Thyroid gland (tissue), 4 donors: ENCODE results near the gene NCBP2L. TPM values are rescaled to one million over a fixed set of nuclear protein-coding genes. Genes with fewer than 3 reads are reported as not detected.
"Not testable (repeated sequence)": the region's sequence is repeated elsewhere in the genome, so short reads cannot be mapped to it uniquely, and the experiment has no call there.

ENCODE experiments used
- DNase-seq, 2 donors: peaks; one replicate each; pipeline ENCODE4 v3.0.0-alpha.2; 2019
- H3K27ac ChIP-seq, 3 donors: fragments of 200-600 bp; sonication (generic); 1 replicate in 2 of 3; 2 replicates in 1 of 3; pipeline ENCODE4 v1.5.1; 2016 to 2019; ENCODE audit warnings: mild to moderate bottlenecking in 1 of 3, moderate library complexity in 1 of 3
- H3K27me3 ChIP-seq: fragments of 200-600 bp; sonication (generic); one replicate; pipeline ENCODE4 v1.5.1; 2019
- H3K36me3 ChIP-seq, 2 donors: fragments of 200-600 bp; sonication (generic); one replicate each; pipeline ENCODE4 v1.5.1; 2016 to 2019
- H3K4me1 ChIP-seq, 2 donors: fragments of 200-600 bp; sonication (generic); one replicate each; pipeline ENCODE4 v1.5.1; 2017 to 2019
- H3K4me3 ChIP-seq, 3 donors: fragments of 200-600 bp; sonication (generic); replicated peaks in 1 of 3; 1 replicate in 2 of 3; 2 replicates in 1 of 3; pipeline ENCODE4 v1.5.1; 2016; ENCODE audit warnings: mild to moderate bottlenecking in 1 of 3
- H3K9me3 ChIP-seq: fragments of 200-600 bp; sonication (generic); one replicate; pipeline ENCODE4 v1.5.1; 2017
- CTCF ChIP-seq, 6 experiments: fragments of 200-600 bp in 3 of 6; fragments of 450-650 bp in 3 of 6; sonication (generic) in 3 of 6; IDR thresholded peaks; one replicate each; pipeline ENCODE4 v1.5.1; 2016 to 2019; ENCODE audit warnings: antibody characterized with exemption in 6 of 6, mild to moderate bottlenecking in 2 of 6, inconsistent platforms in 1 of 6, moderate library complexity in 1 of 6
- POLR2A ChIP-seq, 2 donors: fragments of 450-650 bp; IDR thresholded peaks; one replicate each; pipeline ENCODE4 v1.6.1; 2017; ENCODE audit warnings: antibody characterized with exemption in 2 of 2, mild to moderate bottlenecking in 2 of 2, moderate library complexity in 1 of 2
- WGBS, 2 donors: methylation state at CpG; one replicate each; pipeline ENCODE4 v1.1.5; 2017; 5-methylcytosine and 5-hydroxymethylcytosine counted together
- intact Hi-C: fragments of 100-400 bp; cut with DNase I; formaldehyde crosslinking; loops from one replicate; pipeline ENCODE4 v1.15.1; 2023
- total RNA-seq, 4 donors: library from RNA; depleted of rRNA; stranded (reverse); fragments of >200 nt; gene quantifications; one replicate each; pipeline ENCODE4 v1.2.3, GENCODE V29; 2016

NCBP2L gene
- total RNA-seq, 4 donors from 2014 or later, result not detected

- intact Hi-C loops, result loop anchor here (10.0 kb wide), 1 partner anchor 194 kb away; no protein-coding TSS in a partner anchor
- 94 to 100% methylated on average over 9 of the region's 9 CpGs for WGBS, 2 donors
- H3K27me3 ChIP-seq, result no peaks in the 10 kb centered on the region
- H3K4me3 ChIP-seq, result no peak overlapping the region
- no peak for TF ChIP-seq POLR2A (IDR thresholded peaks at IDR 0.05)
- TF ChIP-seq CTCF (IDR thresholded peaks at IDR 0.05), result no peak
- no peak overlapping the region for H3K27ac ChIP-seq
- no peaks in the 10 kb centered on the region for H3K9me3 ChIP-seq
- no peaks in the 10 kb centered on the region for H3K4me1 ChIP-seq
- H3K36me3 ChIP-seq, result no peaks in the 10 kb centered on the region
- DNase-seq, result no peak
These were observed 3.0 kb downstream of the NCBP2L start for GRCh38 chrX:107780525-107780924.

- intact Hi-C loops, result loop anchor here (10.0 kb wide), 1 partner anchor 187 kb away; no protein-coding TSS in a partner anchor
- no peaks in the 10 kb centered on the region for H3K9me3 ChIP-seq
- no peak for DNase-seq
- whole genome bisulfite sequencing, 2 donors, result 36 to 64% methylated on average over 1 of the region's 1 CpG
- no peaks in the 10 kb centered on the region for H3K4me1 ChIP-seq
- TF ChIP-seq CTCF (IDR thresholded peaks at IDR 0.05) (no peak), POLR2A (IDR thresholded peaks at IDR 0.05) (no peak)
- no peaks in the 10 kb centered on the region for H3K27me3 ChIP-seq
- no peak overlapping the region for H3K27ac ChIP-seq
- H3K36me3 ChIP-seq, result no peaks in the 10 kb centered on the region
- no peak overlapping the region for H3K4me3 ChIP-seq
These were observed 10.3 kb downstream of the NCBP2L start for GRCh38 chrX:107787827-107788226.

- H3K4me1 ChIP-seq, result no peaks in the 10 kb centered on the region
- no peak for DNase-seq
- intact Hi-C loops, result no loop called here
- H3K9me3 ChIP-seq, result no peaks in the 10 kb centered on the region
- H3K36me3 ChIP-seq, result no peaks in the 10 kb centered on the region
- no peaks in the 10 kb centered on the region for H3K27me3 ChIP-seq
- 77 to 94% methylated on average over 1 of the region's 1 CpG for WGBS, 2 donors
- no peak overlapping the region for H3K27ac ChIP-seq
- no peak for TF ChIP-seq POLR2A (IDR thresholded peaks at IDR 0.05)
- no peak for TF ChIP-seq CTCF (IDR thresholded peaks at IDR 0.05)
- H3K4me3 ChIP-seq, result no peak overlapping the region
These were observed 26.9 kb downstream of the NCBP2L start for GRCh38 chrX:107804427-107804826.

- intact Hi-C loops, result no loop called here
- TF ChIP-seq CTCF (IDR thresholded peaks at IDR 0.05), result no peak
- no peak for TF ChIP-seq POLR2A (IDR thresholded peaks at IDR 0.05)
- WGBS, 2 donors, result 89 to 95% methylated on average over 3 of the region's 3 CpGs
These were observed 27.6 kb downstream of the NCBP2L start for GRCh38 chrX:107805179-107805578.

GRCh38 chrX:107810053-107810452 is 32.5 kb downstream of the NCBP2L start:
- H3K27ac ChIP-seq, H3K4me3 ChIP-seq, H3K36me3 ChIP-seq, intact Hi-C loops, H3K4me1 ChIP-seq, H3K9me3 ChIP-seq, H3K27me3 ChIP-seq, DNase-seq: not testable (repeated sequence)
- WGBS, 2 donors, result 89 to 93% methylated on average over 10 of the region's 10 CpGs

More at GRCh38 chrX:107805179-107805578, 27.6 kb downstream of the NCBP2L start:
- no peak overlapping the region for H3K4me3 ChIP-seq
- no peaks in the 10 kb centered on the region for H3K9me3 ChIP-seq
- H3K36me3 ChIP-seq, result no peaks in the 10 kb centered on the region
- H3K27ac ChIP-seq, result no peak overlapping the region
- no peaks in the 10 kb centered on the region for H3K27me3 ChIP-seq
- DNase-seq, result no peak
- H3K4me1 ChIP-seq, result no peaks in the 10 kb centered on the region
